NCI-H2227 (cell line): ENCODE data around the gene CYCS.
"Not testable (repeated sequence)": the region's sequence is repeated elsewhere in the genome, so short reads cannot be mapped to it uniquely, and the experiment has no call there.

Experiments used
- DNase-seq: peaks from one replicate; lab custom pipeline; 2025; ENCODE audit not compliant: unreplicated experiment; lab: John Stamatoyannopoulos, UW

CYCS gene

DNA sequence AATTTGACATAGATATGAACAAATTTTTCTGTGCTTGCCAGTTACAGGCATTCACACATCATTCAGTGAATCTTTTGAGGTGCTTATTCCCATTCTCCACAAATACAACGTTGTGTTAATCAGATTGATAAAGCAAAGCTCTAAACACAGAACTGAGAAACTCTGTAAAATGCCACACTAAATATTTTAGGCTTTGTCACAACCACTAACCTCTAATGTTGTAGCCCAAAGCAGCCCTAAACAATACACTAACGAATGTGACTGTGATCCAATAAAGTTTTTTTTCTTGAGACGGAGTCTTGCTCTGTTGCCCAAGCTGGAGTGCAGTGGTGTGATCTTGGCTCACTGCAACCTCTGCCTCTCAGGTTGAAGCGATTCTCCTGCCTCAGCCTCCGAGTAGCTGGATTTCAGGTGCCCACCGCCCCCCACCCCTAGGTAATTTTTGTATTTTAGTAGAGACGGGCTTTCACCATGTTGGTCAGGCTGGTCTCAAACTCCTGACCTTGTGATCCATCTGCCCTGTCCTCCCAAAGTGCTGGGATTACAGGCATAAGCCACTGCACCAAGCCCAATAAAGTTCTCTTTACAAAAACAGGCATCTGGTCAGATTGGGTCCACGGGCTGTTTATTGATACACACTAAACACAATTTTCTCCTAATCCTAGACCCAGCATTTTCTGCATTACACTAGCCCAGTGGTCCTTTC lies 6.9 kb downstream of the CYCS start:
- DNase-seq: no peak

DNA sequence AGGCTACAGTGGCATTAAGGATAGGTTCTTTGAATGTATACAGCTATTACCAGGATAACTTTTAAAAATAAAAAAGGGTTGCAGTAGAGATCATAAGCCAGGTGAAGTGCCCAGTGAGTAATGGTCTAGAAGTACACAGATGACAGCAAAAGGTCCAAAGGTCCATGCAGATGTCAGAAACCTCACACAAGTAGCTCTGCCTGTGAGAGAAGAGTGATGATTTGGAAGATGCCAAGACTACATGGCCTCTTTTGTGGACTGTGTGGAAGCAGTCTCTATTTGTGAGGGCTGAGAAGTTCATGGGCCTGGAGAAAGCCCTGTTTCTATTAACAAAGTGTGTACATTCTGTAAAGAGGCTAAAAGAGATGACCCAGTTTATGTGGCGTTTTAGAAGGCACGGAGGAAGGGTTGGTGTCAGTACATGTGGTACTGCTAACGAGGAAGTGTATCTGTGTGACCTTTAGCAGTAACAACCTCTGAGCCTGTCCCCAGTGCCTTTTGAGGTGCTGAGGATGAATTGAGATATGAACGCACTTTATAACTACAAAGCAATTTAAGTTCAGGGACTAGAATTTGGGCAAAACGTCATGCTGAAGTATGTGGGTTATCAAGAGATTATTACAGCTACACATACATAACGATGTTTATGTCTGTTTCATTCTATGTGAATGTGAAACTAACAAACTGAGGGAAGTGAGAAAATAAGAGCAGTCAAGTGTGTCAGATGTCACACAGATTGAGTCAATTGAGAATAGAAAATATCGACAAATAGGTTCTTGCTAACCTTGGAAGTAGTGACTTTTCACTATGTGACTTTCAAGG lies 7.6 kb downstream of the CYCS start:
- DNase-seq: no peak

DNA sequence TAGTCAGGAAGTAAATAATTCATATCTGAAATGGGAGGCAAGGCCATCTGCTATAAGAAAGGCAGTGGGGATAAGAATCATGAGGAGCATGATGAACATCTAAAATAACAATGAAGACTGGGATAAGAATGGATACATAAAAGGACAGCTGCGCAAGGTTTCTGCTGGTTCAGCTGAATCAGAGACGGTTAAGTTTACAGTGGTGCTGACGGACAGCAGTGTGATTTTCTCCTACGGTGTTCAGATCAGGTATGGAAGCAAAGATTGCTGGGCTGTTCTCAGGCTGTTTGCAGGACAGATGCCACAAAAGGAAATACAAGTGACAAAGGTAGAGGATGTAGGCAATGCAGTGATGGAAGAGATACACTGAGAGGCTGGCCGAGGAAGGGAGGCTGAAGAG lies 8.4 kb downstream of the CYCS start:
- DNase-seq: no peak

DNA sequence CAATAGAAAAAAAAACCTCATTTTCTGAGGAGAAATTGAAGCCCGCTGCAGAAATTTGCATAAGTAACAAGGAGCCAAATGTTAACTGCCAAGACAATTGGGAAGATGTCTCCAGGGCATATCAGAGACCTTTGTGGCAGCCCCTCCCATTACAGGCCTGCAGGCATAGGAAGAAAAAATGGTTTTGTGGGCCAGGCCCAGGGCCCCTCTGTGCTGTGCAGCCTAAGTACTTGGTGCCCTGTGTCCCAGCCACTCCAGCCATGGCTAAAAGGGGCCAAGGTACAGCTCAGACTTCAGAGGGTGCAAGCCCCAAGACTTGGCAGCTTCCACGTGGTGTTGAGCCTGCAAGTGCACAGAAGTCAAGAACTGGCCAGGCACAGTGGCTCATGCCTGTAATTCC lies 14.5 kb downstream of the CYCS start:
- not testable (repeated sequence) for DNase-seq

DNA sequence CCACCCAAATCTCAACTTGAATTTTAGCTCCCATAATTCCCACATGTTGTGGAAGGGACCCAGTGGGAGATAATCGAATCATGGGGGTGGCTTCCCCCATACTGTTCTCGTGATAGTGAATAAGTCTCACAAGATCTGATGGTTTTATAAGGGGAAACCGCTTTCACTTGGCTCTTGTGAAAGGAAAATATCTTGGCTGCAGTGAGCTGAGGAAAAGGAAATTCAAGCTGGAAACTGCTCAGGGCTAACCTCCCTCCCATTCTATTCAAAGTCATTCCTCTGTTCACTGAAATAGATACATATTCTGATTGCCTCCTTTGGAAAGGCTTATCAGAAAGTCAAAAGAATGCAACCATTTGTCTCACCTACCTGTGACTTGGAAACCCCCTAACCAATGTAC lies 15.8 kb downstream of the CYCS start:
- no peak for DNase-seq

DNA sequence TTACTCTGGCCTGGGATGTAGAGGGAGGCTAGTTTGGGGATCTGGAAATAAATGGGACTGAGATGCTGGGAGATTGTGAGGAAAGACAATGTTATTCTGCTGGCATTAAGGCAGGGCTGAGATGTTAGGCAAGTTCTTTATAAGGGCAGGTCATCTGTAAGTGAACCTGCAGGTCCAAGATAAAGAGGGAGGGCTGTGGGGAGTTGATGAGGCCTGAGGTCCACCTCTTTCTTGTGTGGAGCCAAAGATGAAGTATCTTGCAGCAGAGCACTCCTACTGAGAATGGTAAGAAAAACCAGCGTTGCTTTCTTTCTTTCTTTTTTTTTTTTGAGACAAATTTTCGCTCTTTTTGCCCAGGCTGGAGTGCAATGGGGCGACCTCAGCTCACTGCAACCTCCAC lies 19.1 kb downstream of the CYCS start:
- no peak for DNase-seq

DNA sequence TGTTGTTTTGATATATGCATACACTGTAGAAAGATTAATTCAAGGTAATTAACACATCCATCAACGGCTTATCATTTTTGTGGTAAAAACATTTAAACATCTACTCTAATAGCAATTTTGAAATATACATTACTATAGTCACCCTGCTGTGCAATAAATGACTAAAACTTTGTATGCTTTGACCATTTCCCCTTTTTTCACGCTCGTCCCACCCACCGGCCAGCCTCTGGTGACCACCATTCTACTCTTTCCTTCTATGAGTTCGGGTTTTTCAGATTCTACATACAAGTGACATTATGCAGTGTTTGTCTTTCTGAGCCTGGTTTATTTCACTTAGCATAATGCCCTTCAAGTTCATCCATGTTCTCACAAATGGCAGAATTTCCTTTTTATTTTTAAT lies 21.3 kb downstream of the CYCS start:
- no peak for DNase-seq

DNA sequence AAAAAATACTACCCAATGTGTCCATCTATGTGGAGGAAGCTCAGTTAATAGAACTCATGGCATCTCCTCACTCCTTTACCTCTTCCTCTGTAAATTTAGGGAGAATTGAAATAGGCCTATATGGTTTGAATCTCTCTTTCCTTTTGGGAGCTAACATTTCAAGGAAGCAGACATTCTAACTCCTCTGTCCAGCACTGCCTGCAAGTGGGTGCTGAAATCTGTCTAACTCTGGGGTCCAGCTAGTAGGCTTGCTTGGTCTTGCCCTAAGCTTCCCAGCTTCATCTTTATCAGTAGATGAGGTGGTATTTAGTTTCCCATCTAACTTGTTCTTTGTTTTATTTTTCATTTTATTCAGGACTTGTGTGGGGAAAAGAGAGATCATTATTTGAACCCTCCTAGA lies 23.2 kb downstream of the CYCS start:
- no peak for DNase-seq

DNA sequence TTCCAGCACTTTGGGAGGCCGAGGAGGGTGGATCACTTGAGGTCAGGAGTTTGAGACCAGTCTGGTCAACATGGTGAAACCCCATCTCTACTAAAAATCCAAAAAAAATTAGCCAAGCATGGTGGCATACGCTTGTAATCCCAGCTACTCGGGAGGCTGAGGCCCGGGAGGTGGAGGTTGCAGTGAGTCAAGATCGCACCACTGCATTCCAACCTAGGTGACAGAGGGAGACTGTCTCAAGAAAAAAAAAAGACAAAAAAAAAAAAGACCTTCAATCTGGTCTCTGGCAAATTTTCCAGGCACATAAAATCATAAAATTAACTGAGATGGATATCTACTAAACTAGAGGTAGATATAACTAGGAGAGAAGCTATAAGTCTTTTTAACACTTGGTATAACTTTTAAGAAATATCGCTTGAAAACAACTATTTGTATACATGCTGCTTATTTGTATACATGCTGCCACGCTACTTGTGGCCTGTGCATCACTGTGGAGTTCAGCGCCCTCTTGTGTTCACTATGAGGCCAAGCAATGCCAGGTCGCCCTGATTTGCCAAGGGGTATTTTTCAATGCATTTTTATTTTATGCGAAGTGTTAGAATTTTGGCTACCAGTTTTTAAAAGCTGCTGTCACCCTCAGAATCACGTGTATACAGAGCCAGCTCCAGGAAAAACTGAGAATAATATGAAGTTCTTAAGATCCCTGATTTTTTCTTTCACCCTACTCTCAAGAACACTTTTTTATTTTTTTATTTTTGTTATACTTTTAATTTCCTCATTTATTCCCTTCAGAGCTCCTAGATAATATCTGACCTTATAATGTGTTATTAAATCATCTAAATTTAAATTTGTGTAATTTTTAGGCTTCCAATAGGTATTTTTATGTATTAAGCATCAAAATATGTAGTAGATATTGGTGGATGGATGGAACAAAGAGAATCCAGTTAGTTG lies 26.7 kb downstream of the CYCS start:
- DNase-seq: peak; percentile 68

DNA sequence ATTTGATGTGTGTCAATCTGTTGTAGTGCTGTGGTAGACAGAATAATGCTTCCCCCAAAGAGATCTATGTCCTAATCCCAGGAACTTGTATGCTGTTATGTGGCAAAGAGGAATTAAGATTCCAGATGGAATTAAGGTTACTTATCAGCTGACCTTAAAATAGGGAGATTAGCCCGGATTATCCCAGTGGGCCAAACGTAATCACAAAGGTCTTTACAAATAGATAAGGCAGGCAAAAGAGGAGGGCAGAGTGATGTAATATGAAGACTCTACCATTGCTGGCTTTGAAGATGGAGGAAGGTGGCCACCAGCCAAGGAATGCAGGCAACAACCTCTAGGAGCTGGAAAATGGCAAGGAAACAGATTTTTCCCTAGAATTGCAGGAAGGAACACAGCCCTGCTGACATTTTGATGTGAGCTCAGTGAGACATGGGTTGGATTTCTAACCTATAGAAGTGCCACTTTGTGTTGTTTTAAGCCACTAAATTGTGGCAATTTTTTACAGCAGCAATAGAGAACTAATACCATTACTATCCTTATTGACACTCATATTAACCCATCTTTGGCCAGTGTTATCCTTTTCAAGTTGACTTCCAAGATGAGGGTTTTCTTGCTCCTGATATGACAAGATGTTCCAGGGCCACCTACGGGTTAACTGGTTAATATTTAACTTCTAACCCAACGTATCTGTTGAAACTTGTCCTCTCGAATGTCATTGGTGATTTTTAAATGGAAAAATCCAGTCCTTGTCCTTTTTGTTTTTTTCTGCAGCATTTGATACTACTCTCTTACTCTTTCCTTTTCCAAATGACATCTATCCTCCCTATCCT lies 29.3 kb downstream of the CYCS start:
- no peak for DNase-seq

DNA sequence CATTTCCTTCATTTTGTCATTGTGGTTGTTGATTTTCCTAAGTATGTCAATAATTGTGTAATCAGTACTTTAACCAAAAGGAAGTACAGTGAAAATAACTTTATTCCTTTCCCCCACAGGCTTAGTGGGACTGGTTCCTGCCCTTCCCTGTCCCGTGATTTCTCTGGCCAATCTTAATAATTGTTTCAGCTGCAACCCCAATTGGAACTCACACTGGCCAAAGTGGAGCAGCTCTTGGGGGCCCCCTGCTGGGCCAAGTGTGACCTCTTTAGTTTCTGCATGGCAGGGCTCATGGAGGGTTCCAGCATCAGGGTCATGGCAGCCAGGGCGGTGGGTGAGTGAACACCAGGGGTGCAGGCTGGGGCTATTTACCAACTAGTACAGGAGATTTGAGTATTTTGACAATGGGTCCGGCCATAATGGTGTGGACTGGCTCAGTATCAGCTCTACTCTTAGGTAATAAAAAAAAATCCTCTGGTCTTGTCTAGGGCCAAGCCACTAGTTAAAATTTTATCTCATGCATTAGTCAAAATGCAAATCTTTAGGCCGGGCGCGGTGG lies 31.7 kb downstream of the CYCS start:
- peak; percentile 56 for DNase-seq

DNA sequence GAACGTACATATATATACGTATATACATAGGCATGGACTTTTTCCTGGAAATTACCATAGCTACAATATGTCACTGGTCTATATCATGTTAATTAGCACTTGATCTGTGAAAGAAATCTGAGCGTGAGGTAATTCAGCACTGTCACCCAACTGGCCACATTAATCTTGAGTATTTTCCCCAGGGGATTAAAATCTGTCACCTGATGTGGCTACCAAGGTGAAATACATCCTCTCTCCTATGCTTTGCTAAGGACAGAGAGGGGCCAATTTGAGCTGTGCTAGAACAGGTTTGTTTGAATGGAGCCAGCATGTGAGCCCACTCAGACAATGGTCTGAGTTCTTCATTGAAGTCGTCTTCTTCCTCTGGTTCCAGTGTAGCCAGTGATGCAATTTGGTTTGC lies 33.3 kb downstream of the CYCS start:
- no peak for DNase-seq

DNA sequence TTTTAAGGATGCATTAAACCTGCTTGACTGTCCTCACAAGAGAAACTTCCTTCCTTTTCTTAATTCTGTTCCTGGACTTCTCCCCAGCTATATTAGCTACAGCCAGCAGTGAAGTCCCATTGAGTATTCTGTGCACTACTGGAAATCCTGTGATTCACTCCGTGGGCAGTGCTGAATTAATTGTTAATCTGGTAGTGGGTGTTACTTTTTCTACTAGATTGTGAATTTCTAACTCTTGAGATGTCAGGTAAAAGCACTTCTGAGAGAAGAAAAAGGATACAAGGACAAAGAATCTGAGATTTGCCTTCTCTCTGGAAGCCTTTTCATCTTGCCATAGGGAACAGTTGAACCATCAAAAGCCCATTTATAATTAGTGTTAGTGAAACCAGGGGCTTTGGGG lies 33.9 kb downstream of the CYCS start:
- DNase-seq: no peak

DNA sequence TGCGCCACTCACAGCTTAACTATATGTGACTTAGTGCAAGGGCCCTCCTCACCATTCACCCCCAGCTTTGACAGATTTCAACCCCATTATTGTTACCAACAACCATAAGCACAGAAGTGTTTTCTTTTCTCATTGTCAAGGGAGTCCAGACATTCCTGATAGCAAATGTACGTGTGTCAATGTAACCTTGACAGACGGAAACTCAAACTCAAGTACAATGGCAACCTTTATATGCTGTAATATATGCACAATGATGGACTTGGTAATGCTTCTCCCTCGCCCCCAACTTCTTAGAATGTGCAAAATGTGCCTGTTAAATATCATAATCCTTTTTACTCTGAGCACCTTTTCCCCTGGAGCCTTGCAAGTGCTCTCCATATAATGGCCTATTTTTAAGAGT lies 34.7 kb downstream of the CYCS start:
- DNase-seq: no peak

DNA sequence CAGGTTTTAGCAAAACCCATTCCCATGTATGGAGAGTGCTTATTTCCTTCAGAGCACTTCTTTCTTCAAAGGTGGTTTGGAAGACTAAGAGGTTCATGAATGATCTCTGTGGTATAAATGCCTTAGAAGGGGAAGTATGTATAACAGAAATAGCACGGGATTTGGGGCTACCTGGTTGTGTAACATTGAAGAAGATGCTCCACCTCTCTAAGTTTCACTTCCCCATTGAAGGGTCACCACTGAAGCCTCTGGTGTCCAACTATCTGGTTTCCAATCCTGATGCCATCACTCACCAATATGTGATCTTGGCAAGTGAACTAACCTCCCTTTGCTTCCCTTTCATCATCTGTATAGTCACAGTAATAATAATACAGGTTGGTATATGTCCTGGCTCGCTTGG lies 37.2 kb downstream of the CYCS start:
- DNase-seq: no peak

DNA sequence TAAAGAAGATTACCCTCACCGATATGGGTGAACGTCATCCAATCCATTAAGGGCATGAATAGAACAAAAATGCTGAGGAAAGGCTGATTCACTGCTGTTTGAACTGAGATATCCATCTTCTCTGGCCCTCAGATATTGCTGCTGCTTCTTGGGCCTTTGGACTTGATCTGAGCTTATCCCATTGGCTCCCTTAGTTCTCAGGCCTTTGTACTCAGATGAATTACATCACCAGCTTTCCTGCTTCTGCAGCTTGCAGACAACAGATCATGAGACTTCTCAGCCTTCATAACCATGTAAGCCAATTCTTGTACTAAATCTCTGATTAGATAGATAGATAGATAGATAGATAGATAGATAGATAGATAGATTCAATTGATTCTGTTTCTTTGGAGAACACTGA lies 40.2 kb downstream of the CYCS start:
- DNase-seq: no peak

DNA sequence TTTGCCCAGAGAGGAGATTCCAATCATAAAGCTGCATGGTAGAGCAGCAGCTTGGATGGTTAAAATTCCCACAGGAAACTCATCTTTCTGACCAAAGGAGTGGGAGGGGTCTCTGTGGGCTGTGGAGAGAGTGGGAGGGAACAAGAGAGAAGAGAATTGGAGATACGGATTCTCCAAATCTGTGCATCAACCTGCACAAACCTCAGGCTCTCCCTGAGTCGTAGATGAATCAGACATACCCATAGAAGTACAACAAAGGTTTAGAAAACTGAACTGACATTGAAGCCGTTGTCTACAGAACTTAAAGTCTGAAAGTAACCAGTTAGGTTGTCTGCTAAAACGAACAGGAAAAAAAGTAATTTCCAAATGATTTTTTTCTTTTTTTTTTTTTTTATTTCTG lies 41.9 kb downstream of the CYCS start:
- DNase-seq: no peak

DNA sequence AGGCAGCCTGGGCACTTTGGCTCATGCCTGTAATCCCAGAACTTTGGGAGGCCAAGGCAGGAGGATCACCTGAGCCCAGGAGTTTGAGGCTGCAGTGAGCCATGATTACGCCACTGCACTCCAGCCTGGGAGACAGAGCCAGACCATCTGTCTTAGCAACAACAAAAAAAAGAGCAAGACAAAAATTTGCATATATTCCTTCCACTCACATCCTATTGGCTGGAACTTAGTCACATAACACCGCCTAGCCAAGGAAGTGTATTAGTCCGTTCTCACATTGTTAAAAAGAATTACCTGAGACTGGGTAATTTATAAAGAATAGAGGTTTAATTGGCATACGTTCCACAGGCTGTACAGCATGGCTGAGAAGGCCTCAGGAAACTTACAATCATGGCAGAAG lies 43.0 kb downstream of the CYCS start:
- DNase-seq: not testable (repeated sequence)

DNA sequence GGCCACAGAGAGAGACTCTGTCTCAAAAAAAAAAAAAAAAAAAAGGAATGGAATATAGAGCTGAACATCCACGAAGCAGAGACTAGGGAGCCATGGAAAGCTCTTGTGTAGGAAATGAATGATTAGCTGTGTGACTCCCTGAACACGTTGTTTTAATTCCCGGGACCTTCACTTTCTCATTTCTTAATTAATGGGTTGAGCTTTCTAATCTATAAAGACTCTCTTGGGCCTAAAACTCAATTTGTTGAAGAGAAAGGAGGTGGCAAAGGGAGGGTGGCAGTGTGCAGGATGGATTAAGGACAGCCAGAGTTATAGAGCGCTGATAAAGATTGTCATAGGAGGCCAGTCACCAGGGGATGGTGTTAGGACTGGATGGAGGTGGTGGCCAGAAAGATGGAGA lies 48.0 kb downstream of the CYCS start:
- no peak for DNase-seq

DNA sequence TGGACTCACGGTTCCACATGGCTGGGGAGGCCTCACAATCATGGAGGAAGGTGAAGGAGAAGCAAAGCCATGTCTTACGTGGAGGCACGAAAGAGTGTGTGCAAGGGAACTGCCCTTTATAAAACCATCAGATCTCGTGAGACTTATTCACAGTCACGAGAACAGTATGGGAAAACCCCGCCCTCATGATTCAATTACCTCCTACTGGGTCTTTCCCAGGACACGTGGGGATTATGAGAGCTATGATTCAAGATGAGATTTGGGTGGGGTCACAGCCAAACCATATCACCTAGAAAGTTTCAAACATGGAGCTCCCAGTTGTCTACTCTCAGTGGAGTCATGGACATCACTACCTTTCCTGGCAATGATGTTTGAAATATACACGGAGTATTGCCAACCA lies 49.6 kb downstream of the CYCS start:
- DNase-seq: no peak
